DOHH2 (cell line): ENCODE measurements around the gene ACOT12.

Experiments
- H3F3A ChIP-seq: fragments of 200-600 bp; sonication (generic), shearing (Covaris generic); 2 replicates; pipeline ENCODE4 v1.6.0; 2016; ENCODE audit warnings: antibody characterized with exemption, mild to moderate bottlenecking; ENCODE audit not compliant: control insufficient read depth, insufficient read depth
- H3K27ac ChIP-seq: fragments of 200-600 bp; sonication (generic); 2 replicates; pipeline ENCODE4 v1.5.1; 2014; ENCODE audit warnings: low read depth, mild to moderate bottlenecking, low read length, moderate library complexity
- H3K27me3 ChIP-seq: fragments of 200-600 bp; sonication (generic); 2 replicates; pipeline ENCODE4 v1.6.1; 2014; ENCODE audit warnings: mild to moderate bottlenecking, low read length, mixed read lengths; ENCODE audit not compliant: control insufficient read depth
- H3K36me3 ChIP-seq: fragments of 200-600 bp; sonication (generic); 2 replicates; pipeline ENCODE4 v1.6.1; 2014; ENCODE audit warnings: mild to moderate bottlenecking, low read length, moderate library complexity, mixed read lengths; ENCODE audit not compliant: control insufficient read depth
- H3K4me1 ChIP-seq: fragments of 200-600 bp; sonication (generic); 2 replicates; pipeline ENCODE4 v1.6.1; 2014; ENCODE audit warnings: mild to moderate bottlenecking, low read length, mixed read lengths; ENCODE audit not compliant: control insufficient read depth
- H3K4me2 ChIP-seq: fragments of 200-600 bp; sonication (generic); 2 replicates; pipeline ENCODE4 v1.6.0; 2014; ENCODE audit warnings: mild to moderate bottlenecking, low read length, moderate library complexity
- H3K4me3 ChIP-seq: fragments of 200-600 bp; sonication (generic); 2 replicates; pipeline ENCODE4 v1.5.1; 2014; ENCODE audit warnings: mild to moderate bottlenecking, low read length, mixed read lengths
- H3K79me2 ChIP-seq: fragments of 200-600 bp; sonication (generic); 2 replicates; pipeline ENCODE4 v1.6.1; 2014; ENCODE audit warnings: mild to moderate bottlenecking, low read length, mixed read lengths; ENCODE audit not compliant: control insufficient read depth
- H3K9me2 ChIP-seq: fragments of 200-600 bp; sonication (generic); replicated peaks from 2 replicates; pipeline ENCODE4 v1.6.1; 2014; ENCODE audit warnings: mild to moderate bottlenecking, low read length, mixed read lengths; ENCODE audit not compliant: control insufficient read depth
- H3K9me3 ChIP-seq: fragments of 200-600 bp; sonication (generic); 2 replicates; pipeline ENCODE4 v1.6.1; 2014; ENCODE audit warnings: antibody characterized with exemption, low read length, mixed read lengths; ENCODE audit not compliant: control insufficient read depth, insufficient read depth
- H4K20me1 ChIP-seq: fragments of 200-600 bp; sonication (generic); 2 replicates; pipeline ENCODE4 v1.6.0; 2014; ENCODE audit warnings: low read depth, mild to moderate bottlenecking, antibody characterized with exemption, low read length, moderate library complexity; ENCODE audit not compliant: control insufficient read depth, insufficient read depth
- CTCF ChIP-seq: fragments of 200-600 bp; sonication (generic); IDR thresholded peaks from one replicate; pipeline ENCODE4 v1.5.1; 2014; ENCODE audit warnings: antibody characterized with exemption, mild to moderate bottlenecking, low read depth, low read length; ENCODE audit not compliant: poor library complexity, severe bottlenecking
- EZH2phosphoT487 ChIP-seq: fragments of 200-600 bp; sonication (generic); IDR thresholded peaks from 2 replicates; pipeline ENCODE4 v1.6.1; 2017; ENCODE audit warnings: borderline replicate concordance, mild to moderate bottlenecking, antibody characterized with exemption, low read length, moderate library complexity, mixed read lengths

ACOT12 gene

GRCh38 chr5:81353189-81353588 is 40.7 kb downstream of the ACOT12 start:
- H3F3A ChIP-seq: no peaks in the 10 kb centered on the region
- no peaks in the 10 kb centered on the region for H4K20me1 ChIP-seq
- H3K4me2 ChIP-seq: no peak overlapping the region
- no peaks in the 10 kb centered on the region for H3K9me2 ChIP-seq
- H3K4me3 ChIP-seq: no peak overlapping the region
- H3K4me1 ChIP-seq: no peaks in the 10 kb centered on the region
- H3K36me3 ChIP-seq: no peaks in the 10 kb centered on the region
- H3K9me3 ChIP-seq: no peaks in the 10 kb centered on the region
- TF ChIP-seq CTCF (no peak), EZH2phosphoT487 (no peak)
- H3K27ac ChIP-seq: no peak overlapping the region
- H3K79me2 ChIP-seq: no peaks in the 10 kb centered on the region
- H3K27me3 ChIP-seq: no peaks in the 10 kb centered on the region; the same call in 1 of the 2 replicates

- no peaks in the 10 kb centered on the region for H4K20me1 ChIP-seq
- no peaks in the 10 kb centered on the region for H3K4me1 ChIP-seq
- no peaks in the 10 kb centered on the region for H3K9me2 ChIP-seq
- H3K27me3 ChIP-seq: no peaks in the 10 kb centered on the region
- H3K79me2 ChIP-seq: no peaks in the 10 kb centered on the region
- H3K27ac ChIP-seq: no peak overlapping the region
- TF ChIP-seq CTCF (no peak), EZH2phosphoT487 (no peak)
- no peaks in the 10 kb centered on the region for H3K9me3 ChIP-seq
- no peak overlapping the region for H3K4me3 ChIP-seq
- H3F3A ChIP-seq: no peaks in the 10 kb centered on the region
- H3K4me2 ChIP-seq: no peak overlapping the region
- H3K36me3 ChIP-seq: no peaks in the 10 kb centered on the region
Measured at GRCh38 chr5:81350507-81350906, 43.4 kb downstream of the ACOT12 start.

DNA sequence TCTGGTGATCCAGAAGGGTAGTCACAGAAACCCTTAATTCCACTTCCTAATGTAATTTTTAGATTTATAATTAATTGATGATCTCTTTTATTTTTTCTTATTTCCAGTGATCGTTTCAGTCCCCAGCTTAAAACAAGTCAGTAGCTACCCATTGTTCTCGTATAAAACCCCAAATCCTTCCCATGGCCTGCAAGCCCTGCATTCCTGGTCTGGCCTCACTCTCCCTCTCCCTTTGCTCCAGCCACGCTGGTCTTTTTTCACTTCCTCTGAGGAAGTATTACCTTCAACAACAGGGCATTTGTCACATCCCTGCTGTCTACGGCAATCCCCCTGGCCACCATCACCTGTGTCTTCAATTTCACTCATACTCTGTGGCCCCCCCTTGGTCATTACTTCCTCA is 44.8 kb downstream of the ACOT12 start:
- no peak for TF ChIP-seq EZH2phosphoT487
- no peak for TF ChIP-seq CTCF
- no peaks in the 10 kb centered on the region for H3K9me2 ChIP-seq
- no peak overlapping the region for H3K4me3 ChIP-seq
- no peaks in the 10 kb centered on the region for H3K4me1 ChIP-seq
- H3K36me3 ChIP-seq: no peaks in the 10 kb centered on the region
- H3K27me3 ChIP-seq: no peaks in the 10 kb centered on the region
- H3K4me2 ChIP-seq: no peak overlapping the region
- no peaks in the 10 kb centered on the region for H3K79me2 ChIP-seq
- H4K20me1 ChIP-seq: no peaks in the 10 kb centered on the region
- H3K27ac ChIP-seq: no peak overlapping the region
- H3K9me3 ChIP-seq: no peaks in the 10 kb centered on the region
- no peaks in the 10 kb centered on the region for H3F3A ChIP-seq
